ENCODE measurements around the gene INSYN2B.
"Not testable (repeated sequence)": the region's sequence is repeated elsewhere in the genome, so short reads cannot be mapped to it uniquely, and the experiment has no call there.

Gene INSYN2B

GRCh38 chr5:169840405-169840804 lies 139.9 kb downstream of the INSYN2B start:
- no peak for DNase-seq

- no peak for DNase-seq
Measured at GRCh38 chr5:169838688-169839087, 141.6 kb downstream of the INSYN2B start.

DNA sequence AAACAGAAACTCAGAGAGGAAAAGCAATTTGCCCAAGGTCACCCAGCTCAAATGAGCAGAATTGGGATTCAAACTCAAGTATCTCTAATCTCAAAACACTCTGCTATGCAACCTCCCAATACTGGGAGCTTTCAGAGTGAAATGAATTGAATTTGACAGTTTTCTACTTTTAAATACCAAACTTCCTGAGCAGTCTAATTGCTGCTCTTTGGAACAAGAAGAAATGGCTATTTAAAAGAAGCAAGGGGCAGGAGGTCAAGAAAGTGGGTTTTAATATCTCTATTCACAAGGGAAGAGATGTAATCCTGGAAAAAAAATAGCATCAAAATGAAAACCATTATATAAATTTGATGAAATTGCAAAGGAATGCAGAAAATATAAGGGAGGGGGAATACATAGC lies 142.6 kb downstream of the INSYN2B start:
- no peak for DNase-seq

GRCh38 chr5:169836835-169837536 lies 143.3 kb downstream of the INSYN2B start:
- DNase-seq, result no peak

GRCh38 chr5:169834540-169834939 lies 145.8 kb downstream of the INSYN2B start:
- DNase-seq, result not testable (repeated sequence)

DNA sequence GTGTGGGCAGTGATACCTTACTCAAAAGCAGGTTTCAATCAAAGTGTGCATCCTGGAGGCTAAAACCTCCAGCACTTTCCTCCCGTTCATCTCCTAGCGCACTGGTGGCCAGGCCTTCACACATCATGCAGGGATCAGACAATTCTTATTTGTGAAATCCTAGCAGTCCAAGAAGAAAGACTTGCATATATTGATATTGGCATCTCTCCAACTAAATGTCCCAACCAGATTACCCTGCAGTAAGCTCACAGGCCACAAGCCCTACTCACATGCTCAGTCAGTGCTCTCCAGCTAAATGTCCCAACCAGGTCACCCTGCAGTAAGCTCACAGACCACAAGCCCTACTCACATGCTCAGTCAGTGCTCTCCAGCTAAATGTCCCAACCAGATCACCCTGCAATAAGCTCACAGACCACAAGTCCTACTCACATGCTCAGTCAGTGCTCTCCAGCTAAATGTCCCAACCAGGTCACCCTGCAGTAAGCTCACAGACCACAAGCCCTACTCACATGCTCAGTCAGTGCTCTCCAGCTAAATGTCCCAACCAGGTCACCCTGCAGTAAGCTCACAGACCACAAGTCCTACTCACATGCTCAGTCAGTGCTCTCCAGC lies 146.5 kb downstream of the INSYN2B start:
- peak; percentile 18 for DNase-seq

DNA sequence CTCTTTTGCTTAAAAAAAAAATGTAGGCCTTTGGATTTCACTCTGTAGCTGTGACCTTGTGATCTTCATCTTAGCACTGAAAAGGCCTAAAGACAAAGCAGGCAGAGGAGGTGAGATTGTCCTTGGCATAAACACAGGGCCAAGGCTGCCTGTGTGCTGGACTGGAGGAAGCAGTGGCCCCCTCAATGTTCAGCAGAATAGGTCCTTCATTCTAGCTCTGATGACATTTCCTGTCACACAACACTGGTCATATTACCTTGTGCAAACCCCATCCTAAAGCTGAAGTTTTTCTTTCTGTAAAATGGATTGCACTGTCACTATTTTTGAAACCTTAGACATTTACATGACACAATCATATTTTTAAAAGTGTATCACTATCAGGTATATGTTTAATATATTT lies 147.4 kb downstream of the INSYN2B start:
- no peak for DNase-seq

DNA sequence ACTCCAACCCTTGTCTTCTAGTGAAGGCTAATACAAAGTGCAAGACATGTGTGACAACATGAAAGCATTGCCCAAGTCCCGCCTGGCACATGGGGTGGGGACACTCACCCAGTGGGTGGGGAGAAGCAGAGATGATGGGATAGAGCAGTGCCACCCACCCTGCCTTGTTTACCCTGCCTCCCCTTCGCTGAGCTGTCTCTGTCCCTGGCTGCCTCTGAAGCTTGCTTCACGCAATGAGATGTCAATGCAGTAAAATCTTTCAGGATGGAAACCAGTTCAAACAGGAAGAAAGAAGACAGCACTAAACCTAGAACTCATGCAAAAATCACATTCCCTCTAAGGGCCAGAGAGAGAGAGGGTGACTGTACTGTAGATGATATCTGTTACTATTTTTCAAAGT lies 148.0 kb downstream of the INSYN2B start:
- DNase-seq, result no peak

GRCh38 chr5:169831331-169831730 lies 149.0 kb downstream of the INSYN2B start:
- no peak for DNase-seq

DNA sequence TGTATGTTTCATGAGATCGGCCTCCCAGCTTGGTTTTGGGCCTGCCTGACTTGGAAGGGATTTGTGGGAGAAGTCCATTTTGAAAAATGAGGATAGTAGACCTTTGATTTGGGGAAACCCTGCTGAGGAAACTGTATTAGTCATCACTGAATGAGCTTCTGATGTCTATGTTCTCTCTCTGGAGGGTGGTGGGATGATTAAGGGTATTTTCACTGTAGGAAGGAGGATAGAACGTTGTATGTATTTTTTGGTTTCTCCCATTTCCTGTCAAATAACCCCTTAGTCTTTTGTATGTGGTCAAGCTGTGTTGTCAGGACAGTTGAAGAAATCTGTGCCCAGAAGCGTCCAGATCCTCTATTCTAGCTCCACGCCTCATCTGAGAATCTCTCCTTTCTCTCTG lies 151.9 kb downstream of the INSYN2B start:
- DNase-seq, result no peak

- no peak for DNase-seq
Measured at GRCh38 chr5:169827769-169828168, 152.5 kb downstream of the INSYN2B start.

DNA sequence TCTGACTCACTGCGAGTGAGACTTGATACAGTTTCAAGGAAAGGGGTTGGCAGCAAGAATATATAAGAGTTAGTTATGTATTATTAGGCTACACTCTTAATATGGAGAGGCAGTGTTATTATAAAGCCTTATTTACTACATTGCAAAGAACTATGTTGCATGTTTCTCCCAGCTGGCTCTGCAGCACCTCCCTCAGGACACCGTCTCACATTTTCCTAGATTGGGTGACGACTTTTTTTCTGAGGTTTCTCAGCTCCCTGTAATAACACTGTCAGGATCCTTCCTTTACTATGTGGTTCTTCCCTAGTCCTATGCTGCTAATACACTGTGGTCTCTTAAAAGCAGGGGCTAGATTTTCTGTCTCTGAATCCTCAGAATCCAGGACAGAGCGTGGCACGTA lies 153.7 kb downstream of the INSYN2B start:
- no peak for DNase-seq

DNA sequence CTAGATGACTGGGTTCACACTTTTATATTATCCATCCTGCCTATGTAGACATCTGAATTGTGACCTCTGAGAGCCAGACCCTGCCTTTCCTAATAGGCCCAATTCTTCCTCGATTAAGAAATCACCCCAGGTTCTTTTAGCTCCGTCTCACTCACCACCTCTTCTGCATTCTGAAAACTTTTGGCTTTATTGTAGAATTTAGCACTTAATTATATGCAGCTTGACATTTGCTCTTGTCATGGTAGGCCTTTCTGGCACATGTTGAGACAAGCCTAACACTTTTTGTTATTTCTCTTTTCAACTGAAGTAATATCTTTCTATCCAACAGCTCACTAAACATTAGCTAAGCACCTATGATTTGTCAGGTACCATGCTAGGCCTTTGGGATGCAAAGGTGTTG lies 163.3 kb downstream of the INSYN2B start:
- no peak for DNase-seq

DNA sequence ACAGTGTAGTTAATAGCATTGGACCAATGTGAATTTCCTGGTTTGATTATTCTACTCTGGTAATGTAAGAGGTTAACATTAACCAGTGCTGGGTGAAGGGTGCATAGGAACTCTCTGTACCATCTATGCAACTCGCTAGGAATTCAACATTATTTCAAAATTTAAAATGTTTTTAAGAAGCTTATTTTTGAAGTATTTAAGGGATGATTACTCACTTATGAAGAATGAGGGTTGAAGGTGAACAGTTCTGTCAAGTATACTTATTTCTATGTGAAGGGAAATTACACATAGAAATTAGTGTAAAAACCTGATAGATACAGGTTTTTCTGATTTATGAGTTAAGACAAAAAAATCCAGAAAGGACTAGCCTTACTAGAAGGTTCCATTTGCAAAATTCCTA lies 165.8 kb downstream of the INSYN2B start:
- peak; percentile 10 for DNase-seq

Measured in EL (cell line).